PFSK-1 (cell line): Measurements from ENCODE around the gene IDH3B.

Experiments
- FOXP2 ChIP-seq: optimal IDR thresholded peaks from 2 replicates; pipeline ENCODE3; 2011; ENCODE audit warnings: borderline replicate concordance, control low read depth, inconsistent platforms; ENCODE audit not compliant: insufficient read depth; ENCODE audit errors: extremely low read length, extremely low read depth
- POLR2AphosphoS5 ChIP-seq: IDR thresholded peaks from 2 replicates; pipeline ENCODE4 v1.6.1; 2012; ENCODE audit warnings: low read depth, mild to moderate bottlenecking, control low read depth, low read length, moderate library complexity
- SIN3A ChIP-seq: IDR thresholded peaks from 2 replicates; pipeline ENCODE4 v1.6.1; 2012; ENCODE audit warnings: mild to moderate bottlenecking, low read length, moderate library complexity, borderline replicate concordance; ENCODE audit not compliant: insufficient read depth
- TF ChIP-seq, protein P1 (sequence below), 2 experiments: IDR thresholded peaks; 2 replicates each; pipeline versions ENCODE4 v1.6.1 to v1.8.0; 2011 to 2012; ENCODE audit warnings: low read depth in 2 of 2, low read length in 2 of 2, control low read depth in 1 of 2, inconsistent platforms in 1 of 2, mild to moderate bottlenecking in 1 of 2, moderate library complexity in 1 of 2; ENCODE audit not compliant: insufficient read depth in 1 of 2

DNA sequence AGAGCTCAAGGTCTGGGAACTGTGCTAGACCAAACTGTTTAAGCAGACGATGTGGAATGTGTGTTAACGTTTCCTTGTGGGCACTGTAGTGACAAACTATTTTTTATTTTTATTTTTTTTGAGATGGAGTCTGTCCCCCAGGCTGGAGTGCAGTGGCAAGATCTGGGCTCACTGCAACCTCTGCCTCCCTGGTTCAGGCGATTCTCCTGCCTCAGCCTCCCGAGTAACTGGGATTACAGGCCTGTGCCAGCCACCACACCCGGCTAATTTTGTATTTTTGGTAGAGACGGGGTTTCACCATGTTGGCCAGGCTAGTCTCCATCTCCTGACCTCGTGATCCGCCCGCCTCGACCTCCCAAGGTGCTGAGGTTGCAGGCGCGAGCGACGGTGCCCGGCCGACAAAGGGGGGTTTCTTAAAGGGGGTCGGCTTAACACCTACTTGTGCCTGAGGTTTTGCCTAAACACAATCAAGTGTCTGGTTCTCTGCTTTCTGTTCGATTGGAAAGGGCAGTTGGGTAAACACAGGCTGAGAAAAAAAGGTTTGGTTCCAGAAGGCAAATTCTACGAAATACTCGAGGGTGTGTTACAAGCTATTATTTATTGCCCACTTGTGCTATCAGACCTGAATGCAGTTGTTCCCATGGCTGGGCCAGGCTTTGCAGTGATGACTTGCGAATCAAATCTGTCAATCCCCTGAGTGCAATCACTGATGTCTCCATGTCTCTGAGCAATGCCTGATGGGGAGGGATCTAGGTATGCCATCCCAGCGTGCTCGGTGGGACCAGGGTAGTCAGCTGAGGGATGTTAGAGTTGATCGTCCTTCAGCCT is 10.2 kb downstream of the IDH3B start:
- TF ChIP-seq POLR2AphosphoS5 (no peak), SIN3A (no peak), FOXP2 (no peak)
- TF ChIP-seq, protein P1, sequence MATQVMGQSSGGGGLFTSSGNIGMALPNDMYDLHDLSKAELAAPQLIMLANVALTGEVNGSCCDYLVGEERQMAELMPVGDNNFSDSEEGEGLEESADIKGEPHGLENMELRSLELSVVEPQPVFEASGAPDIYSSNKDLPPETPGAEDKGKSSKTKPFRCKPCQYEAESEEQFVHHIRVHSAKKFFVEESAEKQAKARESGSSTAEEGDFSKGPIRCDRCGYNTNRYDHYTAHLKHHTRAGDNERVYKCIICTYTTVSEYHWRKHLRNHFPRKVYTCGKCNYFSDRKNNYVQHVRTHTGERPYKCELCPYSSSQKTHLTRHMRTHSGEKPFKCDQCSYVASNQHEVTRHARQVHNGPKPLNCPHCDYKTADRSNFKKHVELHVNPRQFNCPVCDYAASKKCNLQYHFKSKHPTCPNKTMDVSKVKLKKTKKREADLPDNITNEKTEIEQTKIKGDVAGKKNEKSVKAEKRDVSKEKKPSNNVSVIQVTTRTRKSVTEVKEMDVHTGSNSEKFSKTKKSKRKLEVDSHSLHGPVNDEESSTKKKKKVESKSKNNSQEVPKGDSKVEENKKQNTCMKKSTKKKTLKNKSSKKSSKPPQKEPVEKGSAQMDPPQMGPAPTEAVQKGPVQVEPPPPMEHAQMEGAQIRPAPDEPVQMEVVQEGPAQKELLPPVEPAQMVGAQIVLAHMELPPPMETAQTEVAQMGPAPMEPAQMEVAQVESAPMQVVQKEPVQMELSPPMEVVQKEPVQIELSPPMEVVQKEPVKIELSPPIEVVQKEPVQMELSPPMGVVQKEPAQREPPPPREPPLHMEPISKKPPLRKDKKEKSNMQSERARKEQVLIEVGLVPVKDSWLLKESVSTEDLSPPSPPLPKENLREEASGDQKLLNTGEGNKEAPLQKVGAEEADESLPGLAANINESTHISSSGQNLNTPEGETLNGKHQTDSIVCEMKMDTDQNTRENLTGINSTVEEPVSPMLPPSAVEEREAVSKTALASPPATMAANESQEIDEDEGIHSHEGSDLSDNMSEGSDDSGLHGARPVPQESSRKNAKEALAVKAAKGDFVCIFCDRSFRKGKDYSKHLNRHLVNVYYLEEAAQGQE (IDR thresholded peaks at IDR 0.05; ENCODE audit: insufficient read depth in 1 of 2, low read depth in 2 of 2, low read length in 2 of 2): no peak
